GM18526 (cell line): ENCODE data around the gene CCNI.

ENCODE experiments used
- POLR2A ChIP-seq: IDR thresholded peaks from 3 replicates; pipeline ENCODE4 v1.6.1; 2011; ENCODE audit not compliant: insufficient read length; ENCODE audit errors: extremely low read depth

CCNI gene

GRCh38 chr4:77023920-77024319, 51.9 kb downstream of the CCNI start:
- TF ChIP-seq POLR2A: no peak

GRCh38 chr4:77022560-77023179, 53.1 kb downstream of the CCNI start:
- no peak for TF ChIP-seq POLR2A

GRCh38 chr4:77021614-77022089, 54.1 kb downstream of the CCNI start:
- no peak for TF ChIP-seq POLR2A

- TF ChIP-seq POLR2A: no peak
These were observed 55.8 kb downstream of the CCNI start for GRCh38 chr4:77020017-77020416.

- TF ChIP-seq POLR2A: no peak
These were observed 60.4 kb downstream of the CCNI start for GRCh38 chr4:77015390-77015789.

- TF ChIP-seq POLR2A: no peak
These were observed 61.5 kb downstream of the CCNI start for GRCh38 chr4:77014256-77014655.

GRCh38 chr4:77012726-77013125, 63.1 kb downstream of the CCNI start:
- no peak for TF ChIP-seq POLR2A

GRCh38 chr4:77010841-77011354, 64.9 kb downstream of the CCNI start:
- TF ChIP-seq POLR2A: no peak

GRCh38 chr4:77009511-77010115, 66.2 kb downstream of the CCNI start:
- no peak for TF ChIP-seq POLR2A

GRCh38 chr4:77007358-77008230, 68.2 kb downstream of the CCNI start:
- TF ChIP-seq POLR2A: no peak

GRCh38 chr4:77006753-77007353, 68.9 kb downstream of the CCNI start:
- TF ChIP-seq POLR2A: no peak

- TF ChIP-seq POLR2A: no peak
These were observed 72.4 kb downstream of the CCNI start for GRCh38 chr4:77003400-77003799.

- no peak for TF ChIP-seq POLR2A
These were observed 73.3 kb downstream of the CCNI start for GRCh38 chr4:77002321-77003107.

GRCh38 chr4:77001907-77002306, 73.9 kb downstream of the CCNI start:
- no peak for TF ChIP-seq POLR2A
